Neural crest cell (in vitro differentiated cells): ENCODE data around the gene WDR19. TPM values are rescaled to one million over a fixed set of nuclear protein-coding genes. Genes with fewer than 3 reads are reported as not detected.
"Not testable (repeated sequence)": the region's sequence is repeated elsewhere in the genome, so short reads cannot be mapped to it uniquely, and the experiment has no call there.

Experiments
- DNase-seq: peaks from one replicate; pipeline ENCODE4 v3.0.0; 2021; ENCODE audit warnings: low read depth, mixed read lengths, low spot score
- H3K27ac Mint-ChIP-seq: one replicate; pipeline ENCODE4 v1.8.0; 2021; ENCODE audit warnings: mild to moderate bottlenecking, mixed read lengths; ENCODE audit not compliant: unreplicated experiment
- H3K27me3 Mint-ChIP-seq: 2 replicates; pipeline ENCODE4 v1.8.0; 2021; ENCODE audit warnings: low read depth, mild to moderate bottlenecking, mixed read lengths
- H3K36me3 Mint-ChIP-seq: 2 replicates; pipeline ENCODE4 v1.8.0; 2021; ENCODE audit warnings: low read depth, mild to moderate bottlenecking, mixed read lengths
- H3K4me1 Mint-ChIP-seq: 2 replicates; pipeline ENCODE4 v1.8.0; 2021; ENCODE audit warnings: mixed read lengths
- H3K4me3 Mint-ChIP-seq: one replicate; pipeline ENCODE4 v1.8.0; 2021; ENCODE audit warnings: mild to moderate bottlenecking, mixed read lengths
- H3K9me3 Mint-ChIP-seq: 2 replicates; pipeline ENCODE4 v1.8.0; 2021; ENCODE audit warnings: mixed read lengths
- total RNA-seq: library from RNA; stranded (reverse); gene quantifications from 2 replicates; pipeline ENCODE4 v1.2.1, GENCODE V29; 2021
- TF ChIP-seq, protein P1 (sequence below): fragments of 200-600 bp; sonication (generic); conservative IDR thresholded peaks from 2 replicates; pipeline ENCODE4 v1.5.0; 2021; ENCODE audit warnings: antibody characterized with exemption, mild to moderate bottlenecking

WDR19 gene
- total RNA-seq, 1 donor from 2014 or later, result 51.6 TPM

DNA sequence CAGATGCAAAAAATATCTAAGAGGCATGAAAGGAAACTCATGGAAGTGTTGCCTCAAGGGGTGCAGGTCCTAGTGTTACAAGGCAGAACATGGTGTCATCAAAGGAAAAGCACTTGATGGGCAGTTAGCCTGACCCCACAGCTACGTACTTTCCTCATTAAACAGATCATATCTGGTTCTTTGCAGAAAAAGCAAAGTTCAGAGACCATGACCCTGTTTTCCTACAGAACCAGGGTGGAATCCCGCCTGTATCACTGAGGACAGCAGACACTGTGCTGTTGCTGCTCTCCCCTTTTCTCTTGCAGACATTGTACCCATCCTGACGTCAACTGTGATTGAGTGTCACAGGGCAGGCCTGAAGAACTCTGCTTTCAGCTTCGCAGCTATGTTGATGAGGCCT, 92.2 kb downstream of the WDR19 start:
- Mint-ChIP-seq H3K36me3 (peaks cover 26% of the 10 kb centered on the region), H3K9me3 (no peaks in the 10 kb centered on the region), H3K27me3 (no peaks in the 10 kb centered on the region), H3K4me1 (no peaks in the 10 kb centered on the region), H3K27ac (no peak overlapping the region), H3K4me3 (no peak overlapping the region)
- TF ChIP-seq, protein P1, sequence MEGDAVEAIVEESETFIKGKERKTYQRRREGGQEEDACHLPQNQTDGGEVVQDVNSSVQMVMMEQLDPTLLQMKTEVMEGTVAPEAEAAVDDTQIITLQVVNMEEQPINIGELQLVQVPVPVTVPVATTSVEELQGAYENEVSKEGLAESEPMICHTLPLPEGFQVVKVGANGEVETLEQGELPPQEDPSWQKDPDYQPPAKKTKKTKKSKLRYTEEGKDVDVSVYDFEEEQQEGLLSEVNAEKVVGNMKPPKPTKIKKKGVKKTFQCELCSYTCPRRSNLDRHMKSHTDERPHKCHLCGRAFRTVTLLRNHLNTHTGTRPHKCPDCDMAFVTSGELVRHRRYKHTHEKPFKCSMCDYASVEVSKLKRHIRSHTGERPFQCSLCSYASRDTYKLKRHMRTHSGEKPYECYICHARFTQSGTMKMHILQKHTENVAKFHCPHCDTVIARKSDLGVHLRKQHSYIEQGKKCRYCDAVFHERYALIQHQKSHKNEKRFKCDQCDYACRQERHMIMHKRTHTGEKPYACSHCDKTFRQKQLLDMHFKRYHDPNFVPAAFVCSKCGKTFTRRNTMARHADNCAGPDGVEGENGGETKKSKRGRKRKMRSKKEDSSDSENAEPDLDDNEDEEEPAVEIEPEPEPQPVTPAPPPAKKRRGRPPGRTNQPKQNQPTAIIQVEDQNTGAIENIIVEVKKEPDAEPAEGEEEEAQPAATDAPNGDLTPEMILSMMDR, result no peak
- DNase-seq, result no peak

DNA sequence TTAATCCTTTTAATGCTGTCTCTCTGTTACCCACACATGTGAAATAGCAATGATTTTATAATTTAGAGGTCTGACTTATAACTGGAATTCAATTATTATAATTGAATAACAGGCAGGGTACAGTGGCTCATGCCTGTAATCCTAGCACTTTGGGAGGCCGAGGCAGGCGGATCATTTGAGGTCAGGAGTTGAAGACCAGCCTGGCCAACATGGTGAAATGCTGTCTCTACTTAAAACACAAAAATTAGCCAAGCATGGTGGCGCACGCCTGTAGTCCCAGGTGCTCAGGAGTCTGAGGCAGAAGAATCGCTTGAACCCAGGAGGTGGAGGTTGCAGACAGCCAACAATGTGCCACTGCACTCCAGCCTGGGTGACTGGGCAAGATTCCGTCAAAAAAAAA, 95.3 kb downstream of the WDR19 start:
- H3K27me3 Mint-ChIP-seq, H3K4me1 Mint-ChIP-seq, DNase-seq, H3K4me3 Mint-ChIP-seq, H3K9me3 Mint-ChIP-seq, H3K27ac Mint-ChIP-seq: not testable (repeated sequence)
- H3K36me3 Mint-ChIP-seq, result peaks cover 39% of the 10 kb centered on the region

DNA sequence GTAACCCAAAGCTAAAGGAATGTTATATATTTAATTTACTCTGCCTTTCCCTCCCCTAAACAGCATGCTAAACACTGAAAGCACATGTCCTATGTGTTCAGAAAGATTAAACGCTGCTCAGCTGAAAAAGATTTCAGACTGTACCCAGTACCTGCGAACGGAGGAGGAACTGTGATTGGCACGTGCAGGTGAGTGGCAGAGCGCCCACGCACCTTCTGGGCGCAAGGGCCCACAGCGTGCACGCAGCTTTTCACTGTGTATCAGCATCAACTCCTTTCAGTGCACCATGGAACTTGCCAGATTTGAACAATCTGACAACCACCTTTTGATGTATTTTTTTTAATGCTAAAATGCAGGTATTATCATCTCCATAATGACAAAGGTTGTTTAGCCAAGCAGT, 96.1 kb downstream of the WDR19 start:
- TF ChIP-seq, protein P1, result no peak
- no peaks in the 10 kb centered on the region for H3K27me3 Mint-ChIP-seq
- H3K27ac Mint-ChIP-seq, result no peak overlapping the region
- H3K9me3 Mint-ChIP-seq, result no peaks in the 10 kb centered on the region
- no peak overlapping the region for H3K4me3 Mint-ChIP-seq
- peaks cover 38% of the 10 kb centered on the region for H3K36me3 Mint-ChIP-seq
- DNase-seq, result no peak
- no peaks in the 10 kb centered on the region for H3K4me1 Mint-ChIP-seq

DNA sequence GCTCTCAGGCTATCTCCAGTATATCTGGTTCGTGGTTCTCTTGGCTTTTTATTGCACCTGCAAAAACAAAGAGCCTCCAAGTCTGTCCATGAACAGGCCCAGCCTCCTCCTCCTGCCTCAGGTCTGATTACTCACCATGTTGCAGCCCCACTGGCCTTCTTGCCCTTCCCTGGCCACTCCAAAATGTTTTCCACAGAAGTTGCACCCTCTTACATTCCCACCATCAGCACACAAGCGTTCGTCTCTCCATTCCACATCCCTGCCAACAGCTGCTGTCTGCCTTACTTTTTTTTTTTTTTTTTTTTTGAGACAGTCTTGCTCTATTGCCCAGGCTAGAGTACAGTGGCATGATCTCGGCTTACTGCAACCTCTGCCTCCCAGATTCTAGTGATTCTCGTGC, 97.1 kb downstream of the WDR19 start:
- DNase-seq, result no peak
- TF ChIP-seq, protein P1, result no peak
- Mint-ChIP-seq H3K4me1 (no peaks in the 10 kb centered on the region), H3K36me3 (peaks cover 35% of the 10 kb centered on the region), H3K27ac (no peak overlapping the region), H3K27me3 (no peaks in the 10 kb centered on the region), H3K9me3 (no peaks in the 10 kb centered on the region), H3K4me3 (no peak overlapping the region)

DNA sequence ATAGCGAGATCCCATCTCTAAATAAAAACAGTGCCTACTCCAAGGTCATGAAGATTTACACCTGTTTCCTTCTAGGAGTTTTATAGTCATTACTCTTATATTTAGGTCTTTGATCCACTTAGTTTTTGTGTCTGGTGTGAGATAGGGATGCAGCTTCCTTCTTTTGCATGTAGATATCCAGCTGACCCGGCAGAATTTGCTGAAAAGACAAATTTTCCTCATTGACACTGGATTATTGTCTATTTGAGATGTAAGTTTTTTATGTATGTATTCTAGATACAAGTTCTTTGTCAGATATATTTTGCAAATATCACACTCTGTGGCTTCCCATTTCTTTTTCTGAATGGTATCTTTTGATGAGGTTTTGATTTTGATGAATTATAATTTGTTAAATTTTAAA, 98.4 kb downstream of the WDR19 start:
- TF ChIP-seq, protein P1, result no peak
- no peaks in the 10 kb centered on the region for H3K27me3 Mint-ChIP-seq
- no peaks in the 10 kb centered on the region for H3K4me1 Mint-ChIP-seq
- no peak for DNase-seq
- no peak overlapping the region for H3K27ac Mint-ChIP-seq
- H3K36me3 Mint-ChIP-seq, result peaks cover 33% of the 10 kb centered on the region
- no peaks in the 10 kb centered on the region for H3K9me3 Mint-ChIP-seq
- H3K4me3 Mint-ChIP-seq, result no peak overlapping the region

DNA sequence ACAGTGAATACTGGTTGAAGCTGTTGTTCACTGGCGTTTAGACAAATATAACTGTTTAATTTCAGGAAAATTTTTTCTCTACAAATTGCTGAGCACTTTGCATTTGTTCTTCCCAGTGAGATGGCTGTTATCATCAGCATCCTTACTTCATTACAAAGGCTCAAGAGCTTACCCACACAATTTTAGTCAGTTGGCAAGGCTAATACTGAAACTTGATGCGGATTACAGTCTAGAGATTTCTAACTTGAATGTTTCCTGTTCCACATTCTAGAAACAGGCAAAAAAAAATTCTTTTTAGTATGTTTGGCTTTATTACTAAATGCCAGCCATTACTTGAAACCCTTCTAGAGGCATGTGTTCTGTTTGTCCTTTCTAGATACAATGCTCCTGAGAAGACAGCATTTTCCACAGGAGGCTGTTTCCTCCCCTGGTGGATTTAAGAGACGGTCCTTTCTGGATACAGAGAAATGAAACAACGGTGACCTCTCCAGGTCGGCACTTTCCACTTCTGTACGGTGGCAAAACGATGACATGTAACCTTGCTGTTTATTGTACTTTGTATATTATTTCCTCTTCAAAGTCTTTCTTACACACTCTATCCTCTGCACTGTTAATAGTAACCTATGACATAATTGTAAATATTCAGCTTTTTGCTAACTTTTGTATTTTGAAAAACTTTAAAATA, 102.9 kb downstream of the WDR19 start:
- H3K27ac Mint-ChIP-seq, result no peak overlapping the region
- H3K4me1 Mint-ChIP-seq, result no peaks in the 10 kb centered on the region
- DNase-seq, result no peak
- no peaks in the 10 kb centered on the region for H3K27me3 Mint-ChIP-seq
- H3K9me3 Mint-ChIP-seq, result no peaks in the 10 kb centered on the region
- peaks cover 36% of the 10 kb centered on the region for H3K36me3 Mint-ChIP-seq
- H3K4me3 Mint-ChIP-seq, result no peak overlapping the region
- TF ChIP-seq, protein P1, result no peak
